HG03354 (cell line): ENCODE results near the gene KDM4F.

ENCODE experiments used
- ATAC-seq: cut with Tn5 transposase; IDR thresholded peaks from one replicate; pipeline ENCODE4 v1.9.1; 2021; ENCODE audit warnings: mild to moderate bottlenecking; ENCODE audit not compliant: unreplicated experiment, poor library complexity, severe bottlenecking

KDM4F gene

GRCh38 chr11:95058621-95059020 is 9.4 kb downstream of the KDM4F start:
- ATAC-seq, result no peak

GRCh38 chr11:95059046-95059445 is 9.8 kb downstream of the KDM4F start:
- no peak for ATAC-seq

- no peak for ATAC-seq
These were observed 16.1 kb downstream of the KDM4F start for GRCh38 chr11:95065336-95065735.

- ATAC-seq, result peak; percentile 45
These were observed 17.5 kb downstream of the KDM4F start, which contains the start of gene SRSF8 for GRCh38 chr11:95066716-95067038. Gene SRSF8 (plus strand): TSS chr11:95066919. CDS start chr11:95067227, 308 bp downstream.

GRCh38 chr11:95067039-95067840 is 18.0 kb downstream of the KDM4F start:
- ATAC-seq, result peak; percentile 71

GRCh38 chr11:95067841-95068219 is 18.6 kb downstream of the KDM4F start:
- ATAC-seq, result no peak

GRCh38 chr11:95068549-95068948 is 19.3 kb downstream of the KDM4F start:
- ATAC-seq, result peak; percentile 70

- ATAC-seq, result no peak
These were observed 21.2 kb downstream of the KDM4F start for GRCh38 chr11:95070471-95070870.

- no peak for ATAC-seq
These were observed 23.7 kb downstream of the KDM4F start for GRCh38 chr11:95072948-95073347.

GRCh38 chr11:95074792-95075563 is 25.8 kb downstream of the KDM4F start:
- no peak for ATAC-seq

GRCh38 chr11:95076416-95076815 is 27.2 kb downstream of the KDM4F start:
- peak; percentile 86 for ATAC-seq

GRCh38 chr11:95076981-95077380 is 27.8 kb downstream of the KDM4F start:
- ATAC-seq, result peak; percentile 10

GRCh38 chr11:95078526-95078925 is 29.3 kb downstream of the KDM4F start:
- no peak for ATAC-seq

- ATAC-seq, result no peak
These were observed 31.8 kb downstream of the KDM4F start for GRCh38 chr11:95081010-95081409.

GRCh38 chr11:95081412-95081811 is 32.2 kb downstream of the KDM4F start:
- ATAC-seq, result no peak

GRCh38 chr11:95082576-95083001 is 33.4 kb downstream of the KDM4F start:
- ATAC-seq, result no peak

- no peak for ATAC-seq
These were observed 35.3 kb downstream of the KDM4F start for GRCh38 chr11:95084509-95084908.

- ATAC-seq, result no peak
These were observed 36.0 kb downstream of the KDM4F start for GRCh38 chr11:95085117-95085816.

- ATAC-seq, result no peak
These were observed 36.9 kb downstream of the KDM4F start for GRCh38 chr11:95086151-95086550.

GRCh38 chr11:95086836-95087570 is 37.8 kb downstream of the KDM4F start:
- no peak for ATAC-seq
